GM20000 (cell line): Measurements from ENCODE around the gene ZDHHC8.
A peak's percentile ranks its signal among the peaks of the same experiment; 100 is the strongest.

Experiments
- DNase-seq: peaks from one replicate; pipeline ENCODE4 v3.0.0; 2012; ENCODE audit warnings: low spot score
- CTCF ChIP-seq: IDR thresholded peaks from 2 replicates; pipeline ENCODE4 v1.5.1; 2012; ENCODE audit warnings: mild to moderate bottlenecking, control low read depth; ENCODE audit errors: extremely low read depth, missing control alignments

The ZDHHC8 gene

GRCh38 chr22:20152464-20152890 lies 20.9 kb downstream of the ZDHHC8 start:
- no peak for TF ChIP-seq CTCF
- no peak for DNase-seq

- DNase-seq: no peak
- TF ChIP-seq CTCF: no peak
These were observed 22.3 kb downstream of the ZDHHC8 start for GRCh38 chr22:20153945-20154344.

DNA sequence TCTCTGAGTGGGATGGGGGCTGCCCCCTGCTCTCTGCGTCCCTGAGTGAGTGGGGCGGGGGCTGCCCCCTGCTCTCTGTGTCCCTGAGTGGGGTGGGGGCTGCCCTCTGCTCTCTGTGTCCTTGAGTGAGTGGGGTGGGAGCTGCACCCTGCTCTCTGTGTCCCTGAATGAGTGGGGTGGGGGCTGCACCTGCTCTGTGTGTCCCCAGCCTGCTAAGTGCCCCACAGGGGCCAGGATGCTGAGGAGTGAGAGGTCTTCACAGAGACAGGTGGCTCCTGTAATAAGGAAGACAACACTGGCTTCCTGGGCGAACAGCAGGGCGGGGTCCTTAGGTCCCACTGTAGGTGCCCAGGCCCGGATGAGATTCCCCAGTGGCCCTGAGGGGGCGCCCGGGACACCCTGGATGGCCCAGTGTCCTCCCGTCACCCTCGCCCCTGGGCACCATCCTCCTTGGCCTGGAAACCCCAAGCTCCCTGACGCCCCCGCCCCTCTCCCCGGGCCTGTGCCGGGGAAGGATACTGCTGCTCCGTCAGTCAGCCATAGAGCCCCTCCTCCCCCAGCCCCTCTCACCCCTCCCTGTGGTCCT lies 23.1 kb downstream of the ZDHHC8 start:
- no peak for DNase-seq
- no peak for TF ChIP-seq CTCF

GRCh38 chr22:20155330-20156041 lies 23.9 kb downstream of the ZDHHC8 start:
- no peak for TF ChIP-seq CTCF
- no peak for DNase-seq

GRCh38 chr22:20156042-20156389 lies 24.4 kb downstream of the ZDHHC8 start:
- TF ChIP-seq CTCF: no peak
- DNase-seq: no peak

DNA sequence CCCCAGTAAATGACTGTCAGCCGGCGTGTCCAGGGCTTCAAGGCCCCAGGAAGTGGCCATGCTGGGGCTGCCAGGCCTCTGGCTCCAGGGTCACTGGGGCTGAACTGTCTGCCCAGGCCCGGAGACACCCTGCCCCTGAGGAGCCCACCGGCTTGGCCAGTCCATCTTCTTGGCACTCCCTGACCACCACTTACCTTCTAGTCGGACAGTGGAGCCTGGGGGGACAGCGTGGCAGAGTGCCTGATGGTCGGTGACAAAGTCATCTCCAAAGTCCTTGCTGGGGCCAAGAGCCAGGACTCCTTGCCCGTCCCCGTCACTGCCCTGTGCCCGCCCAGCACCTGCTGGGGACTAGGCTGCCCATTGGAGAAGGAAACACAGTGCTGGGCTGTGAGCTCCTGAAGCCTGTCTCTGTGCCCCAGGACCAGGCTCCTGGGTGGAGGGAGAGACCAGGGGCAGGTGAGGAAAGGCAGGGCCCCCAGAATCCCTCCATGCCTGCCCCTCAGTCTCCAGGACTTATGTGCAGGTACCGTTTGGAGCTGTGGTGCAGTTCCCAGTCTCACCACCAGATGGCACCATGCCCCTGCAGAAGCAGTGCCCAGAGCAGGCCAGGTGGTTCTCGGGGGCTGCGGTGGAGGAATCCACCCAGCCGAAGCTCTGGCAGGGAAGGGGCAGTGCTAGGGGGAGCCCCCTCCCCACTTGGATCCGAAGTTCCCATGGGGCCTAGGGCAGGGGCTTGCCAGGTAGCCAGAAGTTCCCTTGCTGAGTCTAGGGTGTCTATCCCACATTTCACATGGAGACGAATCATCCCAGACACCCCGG lies 25.2 kb downstream of the ZDHHC8 start:
- DNase-seq: peak; percentile 93
- peak; percentile 98 for TF ChIP-seq CTCF

DNA sequence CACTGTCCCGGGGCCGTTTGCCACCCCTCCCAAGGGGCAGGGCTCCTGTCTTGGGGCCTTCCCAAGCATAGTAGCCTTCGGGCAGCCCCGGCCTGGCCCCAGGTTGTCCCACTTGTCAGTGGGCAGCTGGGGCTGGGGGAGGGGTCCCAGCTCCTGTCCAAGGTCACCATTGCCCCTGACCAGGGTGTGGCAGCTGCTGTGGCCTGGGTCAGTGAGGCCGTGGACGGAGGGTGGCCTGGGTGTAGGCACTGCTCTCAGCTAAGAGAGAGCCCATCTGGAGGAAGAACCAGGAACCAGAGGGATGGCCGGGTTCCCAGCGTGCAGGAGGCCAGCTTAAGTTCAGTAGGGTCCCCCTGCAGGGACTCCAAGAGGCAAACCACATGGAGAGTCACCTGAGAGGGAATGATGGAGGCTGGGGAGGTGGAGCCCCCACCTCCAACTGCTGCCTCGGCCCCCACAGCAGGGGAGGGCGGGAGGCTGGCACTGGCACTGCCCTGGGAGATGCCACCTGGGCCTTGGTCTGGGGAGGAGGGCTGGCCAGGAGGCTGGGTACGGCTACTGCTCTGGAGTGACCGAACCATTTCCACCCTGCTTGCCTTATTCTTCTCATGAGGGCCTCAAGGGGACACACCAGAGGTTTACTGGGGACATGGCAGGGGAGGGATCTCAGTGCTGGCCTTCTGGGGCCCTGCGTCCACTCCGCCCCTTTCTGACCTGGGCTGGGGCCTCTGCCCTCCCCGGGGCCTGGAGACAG lies 26.0 kb downstream of the ZDHHC8 start:
- TF ChIP-seq CTCF: no peak
- DNase-seq: no peak
